Measurements from ENCODE around the gene FAM25G.
"Not testable (repeated sequence)": the region's sequence is repeated elsewhere in the genome, so short reads cannot be mapped to it uniquely, and the experiment has no call there.

DNA sequence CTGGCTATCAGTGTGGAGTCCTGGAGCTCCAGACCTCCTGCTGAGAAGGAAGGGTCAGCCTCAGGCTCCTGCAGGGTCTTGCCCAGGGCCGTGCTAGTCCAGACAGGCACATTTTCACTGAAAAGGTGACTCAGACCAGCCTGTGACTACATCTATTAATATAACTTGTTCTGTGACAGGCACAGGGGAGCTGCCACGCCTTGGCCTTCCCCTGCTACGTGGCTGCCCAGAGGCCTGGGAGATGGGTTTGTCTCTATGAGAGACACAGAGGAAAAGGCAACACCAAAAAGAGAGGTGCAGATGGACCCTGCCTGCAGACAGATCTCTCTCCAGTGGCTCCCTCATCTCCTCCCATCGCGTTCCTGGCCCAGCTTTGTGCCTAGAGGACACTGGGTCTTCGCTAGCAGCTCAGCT is 9.7 kb downstream of the FAM25G start:
- not testable (repeated sequence) for TF ChIP-seq CTCF, POLR2A (IDR thresholded peaks at IDR 0.05)
